GM12864 (cell line): ENCODE measurements around the gene NADSYN1.

Experiments
- DNase-seq: peaks from one replicate; pipeline ENCODE4 v3.0.0-alpha.2; 2011; ENCODE audit warnings: low read depth
- H3K4me3 ChIP-seq: 2 replicates; pipeline ENCODE4 v1.5.1; 2011; ENCODE audit warnings: mild to moderate bottlenecking, low read depth, low read length, control low read depth
- TF ChIP-seq, protein P1 (sequence below): IDR thresholded peaks from 2 replicates; pipeline ENCODE4 v1.5.1; 2011; ENCODE audit warnings: low read depth, mild to moderate bottlenecking, moderate library complexity, low read length, control low read depth, inconsistent platforms; ENCODE audit errors: missing control alignments

Gene NADSYN1

DNA sequence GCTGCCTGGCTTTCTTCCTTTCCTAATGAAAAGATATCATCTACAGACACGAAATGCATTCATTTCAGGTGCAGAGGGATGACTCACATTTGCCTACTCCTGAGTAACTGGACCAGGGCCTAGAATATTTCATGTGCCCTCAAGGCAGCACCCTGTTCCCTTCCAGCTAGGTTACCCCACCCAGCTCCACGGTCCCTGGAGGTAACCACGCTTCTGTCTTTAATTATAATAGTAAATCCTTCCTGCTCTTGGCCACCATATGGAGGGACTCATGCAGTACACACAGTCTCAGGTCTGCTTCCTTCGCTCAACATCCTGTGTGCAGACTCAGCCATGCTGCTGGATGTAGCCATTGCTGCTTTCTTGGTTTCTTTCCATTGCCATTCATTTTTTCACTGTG, 27.1 kb upstream of the NADSYN1 start:
- H3K4me3 ChIP-seq, result no peak overlapping the region
- TF ChIP-seq, protein P1, sequence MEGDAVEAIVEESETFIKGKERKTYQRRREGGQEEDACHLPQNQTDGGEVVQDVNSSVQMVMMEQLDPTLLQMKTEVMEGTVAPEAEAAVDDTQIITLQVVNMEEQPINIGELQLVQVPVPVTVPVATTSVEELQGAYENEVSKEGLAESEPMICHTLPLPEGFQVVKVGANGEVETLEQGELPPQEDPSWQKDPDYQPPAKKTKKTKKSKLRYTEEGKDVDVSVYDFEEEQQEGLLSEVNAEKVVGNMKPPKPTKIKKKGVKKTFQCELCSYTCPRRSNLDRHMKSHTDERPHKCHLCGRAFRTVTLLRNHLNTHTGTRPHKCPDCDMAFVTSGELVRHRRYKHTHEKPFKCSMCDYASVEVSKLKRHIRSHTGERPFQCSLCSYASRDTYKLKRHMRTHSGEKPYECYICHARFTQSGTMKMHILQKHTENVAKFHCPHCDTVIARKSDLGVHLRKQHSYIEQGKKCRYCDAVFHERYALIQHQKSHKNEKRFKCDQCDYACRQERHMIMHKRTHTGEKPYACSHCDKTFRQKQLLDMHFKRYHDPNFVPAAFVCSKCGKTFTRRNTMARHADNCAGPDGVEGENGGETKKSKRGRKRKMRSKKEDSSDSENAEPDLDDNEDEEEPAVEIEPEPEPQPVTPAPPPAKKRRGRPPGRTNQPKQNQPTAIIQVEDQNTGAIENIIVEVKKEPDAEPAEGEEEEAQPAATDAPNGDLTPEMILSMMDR, result no peak
- DNase-seq, result no peak

DNA sequence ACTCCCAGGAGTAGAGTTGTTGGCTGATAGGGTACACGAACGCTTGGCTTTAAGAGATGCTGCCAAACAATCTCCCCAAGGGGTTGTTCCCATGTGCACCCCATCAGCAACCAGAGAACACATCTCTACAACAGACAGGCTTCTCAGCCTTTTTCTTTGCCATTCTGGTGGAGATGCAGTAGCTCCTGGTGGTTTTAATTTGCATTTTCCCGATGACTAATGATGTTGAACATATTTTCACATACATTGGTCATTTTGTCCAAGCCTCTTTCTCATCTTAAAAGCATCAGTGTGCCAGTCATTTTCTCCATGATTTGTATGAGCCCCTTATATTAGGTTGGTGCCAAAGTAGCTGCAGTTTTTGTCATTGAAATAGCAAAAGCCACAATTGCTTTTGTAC, 26.6 kb upstream of the NADSYN1 start:
- DNase-seq, result no peak
- TF ChIP-seq, protein P1, result no peak
- no peak overlapping the region for H3K4me3 ChIP-seq

DNA sequence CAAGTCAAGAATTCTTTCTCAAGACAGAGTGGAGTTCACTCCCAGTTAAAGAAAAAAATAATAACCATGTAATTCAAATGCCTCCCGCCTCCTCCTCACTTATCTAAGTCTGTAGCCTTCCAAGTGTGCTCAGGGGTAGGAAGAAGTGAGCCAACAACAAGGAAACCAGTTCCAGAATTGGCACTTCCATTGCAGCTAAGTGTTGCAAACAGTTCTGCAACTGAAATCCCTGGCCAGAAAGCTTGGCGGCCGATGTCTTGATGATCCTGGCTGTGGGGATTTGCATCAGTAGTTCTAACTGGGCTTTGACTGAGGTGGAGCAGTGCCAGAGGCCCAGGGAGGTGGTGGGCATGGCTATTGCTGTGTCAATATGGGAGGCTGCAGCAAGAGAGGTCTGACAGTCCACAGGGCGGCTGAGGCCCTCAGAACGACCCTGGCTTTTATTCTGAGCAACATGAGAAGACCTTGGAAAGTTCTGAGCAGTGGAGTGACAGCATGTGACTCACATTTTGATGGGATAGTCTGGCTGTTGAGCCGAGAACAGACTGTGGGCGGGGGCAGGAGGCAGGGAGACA, 24.1 kb upstream of the NADSYN1 start:
- no peak for DNase-seq
- TF ChIP-seq, protein P1, result no peak
- H3K4me3 ChIP-seq, result no peak overlapping the region

DNA sequence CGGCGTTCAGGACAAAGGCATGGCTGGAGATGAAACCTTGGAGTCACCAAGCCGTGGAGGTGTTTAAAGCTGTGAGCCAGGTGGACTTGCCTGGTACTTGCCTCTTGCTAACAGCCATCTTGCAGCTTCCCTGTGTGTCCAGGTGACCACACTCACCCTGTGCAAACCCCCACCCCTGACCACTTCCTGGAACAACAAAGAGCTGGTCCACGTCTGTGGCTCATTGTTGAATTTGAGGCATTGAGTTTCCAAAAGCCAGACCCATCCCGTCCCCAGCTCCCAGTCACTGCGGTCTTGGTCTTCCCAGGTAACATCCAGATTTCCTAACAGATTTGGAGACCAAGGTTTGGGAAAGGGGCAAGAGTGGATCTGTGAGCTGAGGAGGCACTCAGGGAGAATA, 23.3 kb upstream of the NADSYN1 start:
- TF ChIP-seq, protein P1, result no peak
- H3K4me3 ChIP-seq, result no peak overlapping the region
- DNase-seq, result no peak

DNA sequence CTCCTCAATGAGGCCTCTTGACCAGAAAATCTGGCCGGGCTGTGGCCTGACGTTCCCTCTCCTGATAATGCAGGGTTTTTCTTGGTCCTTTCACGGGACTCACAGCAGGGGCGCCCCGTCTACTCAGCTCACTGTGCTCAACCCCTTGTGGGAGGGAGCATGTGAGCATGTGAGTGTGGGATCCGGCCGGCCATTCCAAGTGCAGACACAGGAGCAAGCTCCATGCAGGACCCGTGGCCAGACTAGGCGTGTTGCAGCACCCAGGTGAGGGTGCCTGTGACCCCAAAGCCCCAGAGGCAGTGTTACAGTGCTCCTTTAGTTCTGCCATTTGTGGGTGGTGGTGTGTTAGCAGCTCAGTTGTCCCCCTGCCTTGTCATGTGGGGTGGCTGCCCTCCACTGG, 22.8 kb upstream of the NADSYN1 start:
- TF ChIP-seq, protein P1, result no peak
- no peak overlapping the region for H3K4me3 ChIP-seq
- DNase-seq, result no peak

DNA sequence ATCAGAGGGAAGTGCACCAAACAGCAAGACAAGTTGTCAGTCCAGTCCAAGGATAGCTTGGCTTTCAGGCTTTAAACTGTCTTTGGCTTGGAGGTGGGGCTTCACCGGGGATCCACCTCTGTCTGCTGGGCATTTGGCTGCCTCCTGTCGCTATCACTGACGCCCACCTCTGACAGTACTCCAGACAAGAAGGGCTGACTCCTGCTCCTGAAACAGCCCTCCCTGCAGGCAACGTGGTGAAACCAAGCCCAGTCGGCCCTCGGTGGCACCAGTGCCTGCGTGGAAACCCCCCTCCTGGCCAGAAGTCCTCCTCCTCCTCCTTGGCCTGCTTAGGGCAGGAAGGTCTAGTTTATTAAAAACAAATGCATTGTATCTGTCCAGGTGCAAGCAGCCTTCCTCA, 21.7 kb upstream of the NADSYN1 start:
- no peak overlapping the region for H3K4me3 ChIP-seq
- TF ChIP-seq, protein P1, result no peak
- no peak for DNase-seq
